ENCODE data around the gene MAML1. TPM values are rescaled to one million over a fixed set of nuclear protein-coding genes. Genes with fewer than 3 reads are reported as not detected.

MAML1 gene
- total RNA-seq, 3 donors from 2014 or later: 16.3 to 22.4 (median 21.0) TPM

- TF ChIP-seq, protein P1, sequence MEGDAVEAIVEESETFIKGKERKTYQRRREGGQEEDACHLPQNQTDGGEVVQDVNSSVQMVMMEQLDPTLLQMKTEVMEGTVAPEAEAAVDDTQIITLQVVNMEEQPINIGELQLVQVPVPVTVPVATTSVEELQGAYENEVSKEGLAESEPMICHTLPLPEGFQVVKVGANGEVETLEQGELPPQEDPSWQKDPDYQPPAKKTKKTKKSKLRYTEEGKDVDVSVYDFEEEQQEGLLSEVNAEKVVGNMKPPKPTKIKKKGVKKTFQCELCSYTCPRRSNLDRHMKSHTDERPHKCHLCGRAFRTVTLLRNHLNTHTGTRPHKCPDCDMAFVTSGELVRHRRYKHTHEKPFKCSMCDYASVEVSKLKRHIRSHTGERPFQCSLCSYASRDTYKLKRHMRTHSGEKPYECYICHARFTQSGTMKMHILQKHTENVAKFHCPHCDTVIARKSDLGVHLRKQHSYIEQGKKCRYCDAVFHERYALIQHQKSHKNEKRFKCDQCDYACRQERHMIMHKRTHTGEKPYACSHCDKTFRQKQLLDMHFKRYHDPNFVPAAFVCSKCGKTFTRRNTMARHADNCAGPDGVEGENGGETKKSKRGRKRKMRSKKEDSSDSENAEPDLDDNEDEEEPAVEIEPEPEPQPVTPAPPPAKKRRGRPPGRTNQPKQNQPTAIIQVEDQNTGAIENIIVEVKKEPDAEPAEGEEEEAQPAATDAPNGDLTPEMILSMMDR (IDR thresholded peaks at IDR 0.05): no peak
- no peak for TF ChIP-seq POLR2AphosphoS5 (IDR thresholded peaks at IDR 0.05)
- TF ChIP-seq POLR2A (IDR thresholded peaks at IDR 0.05): no peak
- Histone ChIP-seq H3K4me1 (peaks cover 10 to 15% of the 10 kb centered on the region in 2 donors), H3K9me3 (no peaks in the 10 kb centered on the region), H3K36me3 (no peaks in the 10 kb centered on the region), H3K27ac (peak overlapping the region; percentile 50 to 66), H3K27me3 (no peaks in the 10 kb centered on the region), H3K4me3 (no peak overlapping the region)
- no peak for DNase-seq (ENCODE audit: low spot score in 2 of 2)
- intact Hi-C loops (cut with DNase I; ENCODE audit: low total_unique reads): no loop called here
Observed at GRCh38 chr5:179762079-179762780, 29.6 kb downstream of the MAML1 start.

GRCh38 chr5:179762781-179763176 lies 30.2 kb downstream of the MAML1 start:
- intact Hi-C loops (cut with DNase I; ENCODE audit: low total_unique reads): no loop called here
- Histone ChIP-seq H3K36me3 (no peaks in the 10 kb centered on the region), H3K9me3 (no peaks in the 10 kb centered on the region), H3K4me1 (peaks cover 10 to 15% of the 10 kb centered on the region in 2 donors), H3K27ac (peak overlapping the region; percentile 50 to 66), H3K4me3 (no peak overlapping the region), H3K27me3 (no peaks in the 10 kb centered on the region)
- TF ChIP-seq, protein P1 (IDR thresholded peaks at IDR 0.05): no peak
- TF ChIP-seq POLR2A (IDR thresholded peaks at IDR 0.05): no peak
- no peak for TF ChIP-seq POLR2AphosphoS5 (IDR thresholded peaks at IDR 0.05)
- no peak for DNase-seq (ENCODE audit: low spot score in 2 of 2)

DNA sequence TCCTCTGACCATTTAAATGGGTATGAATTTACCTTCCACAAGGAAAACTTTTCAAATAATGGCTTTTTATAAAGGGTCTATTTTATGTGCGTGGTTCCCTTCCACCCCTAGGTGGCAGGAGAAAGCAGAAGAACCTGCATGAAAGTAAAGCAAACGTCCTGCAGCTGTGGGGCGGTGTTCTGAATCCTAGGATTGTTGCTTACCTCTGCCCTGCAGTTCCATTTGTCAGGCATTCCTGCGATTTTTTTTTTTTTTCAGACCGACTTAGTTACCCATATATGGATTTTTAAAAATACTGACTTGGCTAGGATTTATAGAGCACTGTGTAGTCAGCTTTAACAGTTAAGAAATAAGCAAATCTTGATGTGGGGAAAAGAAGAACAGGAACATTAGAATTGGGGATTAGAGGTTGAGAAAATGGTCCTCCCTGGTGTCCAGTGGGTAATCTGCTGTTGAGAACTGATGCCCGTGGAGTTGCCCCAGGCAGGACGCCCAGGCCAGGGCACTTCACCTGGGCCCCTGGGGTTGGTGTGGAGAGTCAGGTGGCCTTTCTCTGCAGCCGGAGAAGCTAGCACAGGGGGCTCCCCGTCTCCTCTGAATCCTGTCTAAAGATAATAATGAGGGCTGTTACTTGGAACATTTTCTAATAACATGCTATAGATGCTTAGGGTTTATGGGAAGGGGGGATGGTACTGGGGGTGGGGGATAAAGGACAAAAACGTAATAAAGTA lies 30.8 kb downstream of the MAML1 start:
- H3K36me3 ChIP-seq: no peaks in the 10 kb centered on the region
- peak in 1 of 2 donors; percentile 77 for DNase-seq (ENCODE audit: low spot score in 2 of 2)
- no peak overlapping the region for H3K4me3 ChIP-seq
- H3K27ac ChIP-seq: peak overlapping the region; percentile 60 to 72
- no peaks in the 10 kb centered on the region for H3K27me3 ChIP-seq
- peaks cover 10 to 15% of the 10 kb centered on the region in 2 donors for H3K4me1 ChIP-seq
- no peaks in the 10 kb centered on the region for H3K9me3 ChIP-seq
- intact Hi-C loops (cut with DNase I; ENCODE audit: low total_unique reads): no loop called here
- TF ChIP-seq POLR2AphosphoS5 (IDR thresholded peaks at IDR 0.05) (peak in 2 of 3 donors; percentile 52 to 58), POLR2A (IDR thresholded peaks at IDR 0.05) (no peak)
- TF ChIP-seq, protein P1 (IDR thresholded peaks at IDR 0.05): peak; percentile 55 to 90 (median 88)

GRCh38 chr5:179764056-179764455 lies 31.4 kb downstream of the MAML1 start:
- intact Hi-C loops (cut with DNase I; ENCODE audit: low total_unique reads): no loop called here
- Histone ChIP-seq H3K27ac (peak overlapping the region; percentile 60 to 72), H3K4me1 (peaks cover 10 to 15% of the 10 kb centered on the region in 2 donors), H3K36me3 (no peaks in the 10 kb centered on the region), H3K4me3 (no peak overlapping the region), H3K27me3 (no peaks in the 10 kb centered on the region), H3K9me3 (no peaks in the 10 kb centered on the region)
- no peak for DNase-seq (ENCODE audit: low spot score in 2 of 2)
- TF ChIP-seq, protein P1 (IDR thresholded peaks at IDR 0.05): no peak
- TF ChIP-seq POLR2A (IDR thresholded peaks at IDR 0.05) (no peak), POLR2AphosphoS5 (IDR thresholded peaks at IDR 0.05) (no peak)

GRCh38 chr5:179765400-179765799 lies 32.8 kb downstream of the MAML1 start:
- no peak for TF ChIP-seq POLR2A (IDR thresholded peaks at IDR 0.05)
- no peak for TF ChIP-seq POLR2AphosphoS5 (IDR thresholded peaks at IDR 0.05)
- TF ChIP-seq, protein P1 (IDR thresholded peaks at IDR 0.05): no peak
- peaks cover 10 to 15% of the 10 kb centered on the region in 2 donors for H3K4me1 ChIP-seq
- H3K27me3 ChIP-seq: no peaks in the 10 kb centered on the region
- intact Hi-C loops (cut with DNase I; ENCODE audit: low total_unique reads): no loop called here
- no peaks in the 10 kb centered on the region for H3K36me3 ChIP-seq
- H3K9me3 ChIP-seq: no peaks in the 10 kb centered on the region
- H3K4me3 ChIP-seq: no peak overlapping the region
- no peak for DNase-seq (ENCODE audit: low spot score in 2 of 2)
- H3K27ac ChIP-seq: peak overlapping the region in 1 of 2 donors; percentile 50
